Fibroblast of skin of left biceps (primary cell): Measurements from ENCODE around the gene GREM1.

Experiments used
- DNase-seq, 2 experiments: peaks; one replicate each; pipeline ENCODE4 v3.0.0-alpha.2; 2013; ENCODE audit warnings: low read depth in 2 of 2

Gene GREM1

GRCh38 chr15:32730677-32731654 is 13.2 kb downstream of the GREM1 start:
- DNase-seq: no peak

- no peak for DNase-seq
Observed at GRCh38 chr15:32732574-32733157, 14.9 kb downstream of the GREM1 start.

- DNase-seq: no peak
Observed at GRCh38 chr15:32733281-32733680, 15.5 kb downstream of the GREM1 start.

GRCh38 chr15:32735989-32736700 is 18.3 kb downstream of the GREM1 start:
- DNase-seq: no peak

- no peak for DNase-seq
Observed at GRCh38 chr15:32736701-32737061, 18.9 kb downstream of the GREM1 start.

GRCh38 chr15:32737304-32737703 is 19.5 kb downstream of the GREM1 start:
- DNase-seq: peak in 1 of 2 experiments; percentile 53

GRCh38 chr15:32738666-32739065 is 20.9 kb downstream of the GREM1 start:
- no peak for DNase-seq

- no peak for DNase-seq
Observed at GRCh38 chr15:32739522-32740063, 21.8 kb downstream of the GREM1 start.

GRCh38 chr15:32743411-32744140 is 25.8 kb downstream of the GREM1 start:
- no peak for DNase-seq

- no peak for DNase-seq
Observed at GRCh38 chr15:32746116-32746857, 28.5 kb downstream of the GREM1 start.

GRCh38 chr15:32747921-32748342 is 30.1 kb downstream of the GREM1 start:
- peak; percentile 55 to 68 for DNase-seq

- DNase-seq: no peak
Observed at GRCh38 chr15:32750979-32751378, 33.2 kb downstream of the GREM1 start.

- no peak for DNase-seq
Observed at GRCh38 chr15:32757426-32757825, 39.6 kb downstream of the GREM1 start.

GRCh38 chr15:32763295-32763694 is 45.5 kb downstream of the GREM1 start:
- DNase-seq: no peak

- no peak for DNase-seq
Observed at GRCh38 chr15:32765236-32765635, 47.4 kb downstream of the GREM1 start.

GRCh38 chr15:32766101-32766500 is 48.3 kb downstream of the GREM1 start:
- no peak for DNase-seq

GRCh38 chr15:32767236-32767635 is 49.4 kb downstream of the GREM1 start:
- DNase-seq: no peak

- DNase-seq: peak; percentile 66 to 72
Observed at GRCh38 chr15:32774022-32774421, 56.2 kb downstream of the GREM1 start.

GRCh38 chr15:32775103-32775502 is 57.3 kb downstream of the GREM1 start:
- DNase-seq: no peak

GRCh38 chr15:32778391-32779176 is 60.8 kb downstream of the GREM1 start:
- DNase-seq: no peak
